ES-I3 (cell line): ENCODE data around the gene LY86.
A peak's percentile ranks its signal among the peaks of the same experiment; 100 is the strongest.

ENCODE experiments used
- H3K36me3 ChIP-seq: 2 replicates; pipeline ENCODE4 v1.6.1; 2013; ENCODE audit warnings: mild to moderate bottlenecking, low read length, control low read depth, moderate library complexity; ENCODE audit not compliant: insufficient read depth
- H3K4me1 ChIP-seq: 2 replicates; pipeline ENCODE4 v1.6.1; 2013; ENCODE audit warnings: mild to moderate bottlenecking, control low read depth, low read length; ENCODE audit not compliant: insufficient read depth
- H3K9ac ChIP-seq: 2 replicates; pipeline ENCODE4 v1.6.1; 2013; ENCODE audit warnings: low read depth, mild to moderate bottlenecking, low read length, moderate library complexity
- H3K9me3 ChIP-seq: 2 replicates; pipeline ENCODE4 v1.6.1; 2013; ENCODE audit warnings: mild to moderate bottlenecking, low read length, moderate library complexity; ENCODE audit not compliant: control insufficient read depth, insufficient read depth

Gene LY86

GRCh38 chr6:6689400-6690143 lies 101.1 kb downstream of the LY86 start:
- Histone ChIP-seq H3K9ac (no peak overlapping the region), H3K9me3 (no peaks in the 10 kb centered on the region), H3K4me1 (peaks cover 20% of the 10 kb centered on the region), H3K36me3 (no peaks in the 10 kb centered on the region)

- Histone ChIP-seq H3K36me3 (no peaks in the 10 kb centered on the region), H3K9me3 (no peaks in the 10 kb centered on the region), H3K4me1 (peaks cover 24% of the 10 kb centered on the region), H3K9ac (no peak overlapping the region)
These were observed 101.6 kb downstream of the LY86 start for GRCh38 chr6:6690144-6690483.

GRCh38 chr6:6694368-6694780 lies 105.9 kb downstream of the LY86 start:
- Histone ChIP-seq H3K9me3 (no peaks in the 10 kb centered on the region), H3K4me1 (peaks cover 30% of the 10 kb centered on the region), H3K9ac (peak overlapping the region; percentile 23; the same call in 1 of the 2 replicates), H3K36me3 (no peaks in the 10 kb centered on the region)

- no peaks in the 10 kb centered on the region for H3K36me3 ChIP-seq
- peak overlapping the region; percentile 23; the same call in 1 of the 2 replicates for H3K9ac ChIP-seq
- no peaks in the 10 kb centered on the region for H3K9me3 ChIP-seq
- H3K4me1 ChIP-seq: peaks cover 30% of the 10 kb centered on the region
These were observed 106.5 kb downstream of the LY86 start for GRCh38 chr6:6694825-6695624.

GRCh38 chr6:6695625-6696276 lies 107.2 kb downstream of the LY86 start:
- Histone ChIP-seq H3K9ac (peak overlapping the region; percentile 1; the same call in 1 of the 2 replicates), H3K9me3 (no peaks in the 10 kb centered on the region), H3K4me1 (peaks cover 30% of the 10 kb centered on the region), H3K36me3 (no peaks in the 10 kb centered on the region)

- no peak overlapping the region for H3K9ac ChIP-seq
- H3K4me1 ChIP-seq: peaks cover 30% of the 10 kb centered on the region
These were observed 108.5 kb downstream of the LY86 start for GRCh38 chr6:6696867-6697531.

GRCh38 chr6:6697620-6698019 lies 109.1 kb downstream of the LY86 start:
- no peaks in the 10 kb centered on the region for H3K9me3 ChIP-seq
- H3K4me1 ChIP-seq: peaks cover 30% of the 10 kb centered on the region
- H3K36me3 ChIP-seq: no peaks in the 10 kb centered on the region
- H3K9ac ChIP-seq: no peak overlapping the region

More at GRCh38 chr6:6696867-6697531, 108.5 kb downstream of the LY86 start:
- no peaks in the 10 kb centered on the region for H3K9me3 ChIP-seq
- no peaks in the 10 kb centered on the region for H3K36me3 ChIP-seq

GRCh38 chr6:6699741-6700367 lies 111.3 kb downstream of the LY86 start:
- Histone ChIP-seq H3K9me3 (no peaks in the 10 kb centered on the region), H3K9ac (no peak overlapping the region), H3K36me3 (no peaks in the 10 kb centered on the region), H3K4me1 (peaks cover 25% of the 10 kb centered on the region)

- Histone ChIP-seq H3K9me3 (no peaks in the 10 kb centered on the region), H3K4me1 (peaks cover 19% of the 10 kb centered on the region), H3K9ac (no peak overlapping the region), H3K36me3 (no peaks in the 10 kb centered on the region)
These were observed 112.1 kb downstream of the LY86 start for GRCh38 chr6:6700407-6701270.

GRCh38 chr6:6701864-6702263 lies 113.3 kb downstream of the LY86 start:
- Histone ChIP-seq H3K9me3 (no peaks in the 10 kb centered on the region), H3K36me3 (no peaks in the 10 kb centered on the region), H3K4me1 (peaks cover 8% of the 10 kb centered on the region), H3K9ac (no peak overlapping the region)

GRCh38 chr6:6703699-6704098 lies 115.2 kb downstream of the LY86 start:
- H3K9ac ChIP-seq: no peak overlapping the region
- no peaks in the 10 kb centered on the region for H3K36me3 ChIP-seq
- no peaks in the 10 kb centered on the region for H3K4me1 ChIP-seq
- no peaks in the 10 kb centered on the region for H3K9me3 ChIP-seq
